Psoas muscle (tissue), 8 donors: ENCODE measurements around the gene ATP5ME. TPM values are rescaled to one million over a fixed set of nuclear protein-coding genes. Genes with fewer than 3 reads are reported as not detected.

ENCODE experiments used
- ATAC-seq, 4 donors: fragments of 200-7000 bp; cut with Tn5 transposase; one replicate each; pipeline ENCODE4 v1.9.1; 2020; ENCODE audit warnings: moderate library complexity in 3 of 4, mild to moderate bottlenecking in 2 of 4
- DNase-seq, 2 donors: peaks; one replicate each; pipeline ENCODE4 v3.0.0-alpha.2; 2020
- H3K27ac ChIP-seq: fragments of 200-600 bp; one replicate; pipeline ENCODE4 v1.8.0; 2022
- H3K27me3 ChIP-seq, 3 donors: fragments of 200-600 bp in 1 of 3; one replicate each; pipeline versions ENCODE4 v1.6.1 to v1.8.0; 2013 to 2022; ENCODE audit warnings: low read length in 2 of 3, mild to moderate bottlenecking in 2 of 3, moderate library complexity in 1 of 3; ENCODE audit not compliant: insufficient read depth in 3 of 3
- H3K36me3 ChIP-seq, 2 donors: fragments of 200-600 bp in 1 of 2; one replicate each; pipeline versions ENCODE4 v1.6.1 to v1.8.0; 2013 to 2022; ENCODE audit warnings: low read depth in 1 of 2, mild to moderate bottlenecking in 1 of 2, moderate library complexity in 1 of 2; ENCODE audit not compliant: insufficient read depth in 1 of 2
- H3K4me1 ChIP-seq: fragments of 200-600 bp; one replicate; pipeline ENCODE4 v1.8.0; 2022
- H3K4me3 ChIP-seq: fragments of 200-600 bp; one replicate; pipeline ENCODE4 v1.8.0; 2022; ENCODE audit warnings: mild to moderate bottlenecking
- H3K9me3 ChIP-seq: fragments of 200-600 bp; one replicate; pipeline ENCODE4 v1.8.0; 2022
- WGBS, 3 donors: extraction: QIAGEN DNeasy Blood & Tissue Kit; methylation state at CpG; one replicate each; pipeline versions ENCODE4 v1.1.6 to v1.1.7; 2013; 5-methylcytosine and 5-hydroxymethylcytosine counted together
- intact Hi-C, 2 donors: fragments of 100-400 bp; cut with DNase I; formaldehyde crosslinking; loops; one replicate each; pipeline versions ENCODE4 v1.11.0 to v1.14.2; 2022
- polyA plus RNA-seq, 3 donors: library from polyadenylated mRNA; stranded (reverse); fragments of 200-250 nt; gene quantifications; one replicate each; pipeline ENCODE4 v1.2.3, GENCODE V29; 2013
- total RNA-seq, 4 donors: library from RNA; stranded (reverse); fragmentation: NEBNext Ultra II Directional in 2 of 4; extraction: Animal tissue kit (Norgen Biotek cat#: 25700) in 2 of 4; gene quantifications; one replicate each; pipeline versions ENCODE4 v1.2.1 to v1.2.4, GENCODE V29; 2021 to 2023
- TF ChIP-seq, protein P1 (sequence below): fragments of 200-600 bp; IDR thresholded peaks from one replicate; pipeline ENCODE4 v1.8.0; 2022; ENCODE audit warnings: antibody characterized with exemption
- donor health status: healthy with polysubstance abuse.
- donor health status: DM: no; HTN: no; CAD: no; lungs with moderate emphysema.
- donor health status: Bipolar disorder and iron deficiency.
- donor health status: healthy.
- donor health status: DM: yes; HTN: yes; CAD: no.
- donor health status: DM: no; HTN: no; CAD: no.
- donor health status: DM: no; HTN: no; CAD: no.
- donor health status: DM: yes; HTN: yes; CAD: no.

Gene ATP5ME
- total and polyA plus RNA-seq, 7 donors: 358 to 712 (median 470) TPM

- ATAC-seq (peak; percentile 90 to 93 (median 92)), DNase-seq (peak; percentile 95 to 97)
- intact Hi-C loops: no loop called here
- H3K27ac ChIP-seq: peak overlapping the region; percentile 92
- no peaks in the 10 kb centered on the region for H3K9me3 ChIP-seq
- no peaks in the 10 kb centered on the region for H3K27me3 ChIP-seq
- TF ChIP-seq, protein P1, sequence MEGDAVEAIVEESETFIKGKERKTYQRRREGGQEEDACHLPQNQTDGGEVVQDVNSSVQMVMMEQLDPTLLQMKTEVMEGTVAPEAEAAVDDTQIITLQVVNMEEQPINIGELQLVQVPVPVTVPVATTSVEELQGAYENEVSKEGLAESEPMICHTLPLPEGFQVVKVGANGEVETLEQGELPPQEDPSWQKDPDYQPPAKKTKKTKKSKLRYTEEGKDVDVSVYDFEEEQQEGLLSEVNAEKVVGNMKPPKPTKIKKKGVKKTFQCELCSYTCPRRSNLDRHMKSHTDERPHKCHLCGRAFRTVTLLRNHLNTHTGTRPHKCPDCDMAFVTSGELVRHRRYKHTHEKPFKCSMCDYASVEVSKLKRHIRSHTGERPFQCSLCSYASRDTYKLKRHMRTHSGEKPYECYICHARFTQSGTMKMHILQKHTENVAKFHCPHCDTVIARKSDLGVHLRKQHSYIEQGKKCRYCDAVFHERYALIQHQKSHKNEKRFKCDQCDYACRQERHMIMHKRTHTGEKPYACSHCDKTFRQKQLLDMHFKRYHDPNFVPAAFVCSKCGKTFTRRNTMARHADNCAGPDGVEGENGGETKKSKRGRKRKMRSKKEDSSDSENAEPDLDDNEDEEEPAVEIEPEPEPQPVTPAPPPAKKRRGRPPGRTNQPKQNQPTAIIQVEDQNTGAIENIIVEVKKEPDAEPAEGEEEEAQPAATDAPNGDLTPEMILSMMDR: no peak
- WGBS, 3 donors: 27 to 41% (median 35%) methylated on average over 35 to 38 of the region's 38 CpGs
- H3K4me1 ChIP-seq: peaks cover 16% of the 10 kb centered on the region
- H3K36me3 ChIP-seq: no peaks in the 10 kb centered on the region
- H3K4me3 ChIP-seq: peak overlapping the region; percentile 66
Observed at GRCh38 chr4:687048-687970, 13.2 kb upstream of the ATP5ME start.

DNA sequence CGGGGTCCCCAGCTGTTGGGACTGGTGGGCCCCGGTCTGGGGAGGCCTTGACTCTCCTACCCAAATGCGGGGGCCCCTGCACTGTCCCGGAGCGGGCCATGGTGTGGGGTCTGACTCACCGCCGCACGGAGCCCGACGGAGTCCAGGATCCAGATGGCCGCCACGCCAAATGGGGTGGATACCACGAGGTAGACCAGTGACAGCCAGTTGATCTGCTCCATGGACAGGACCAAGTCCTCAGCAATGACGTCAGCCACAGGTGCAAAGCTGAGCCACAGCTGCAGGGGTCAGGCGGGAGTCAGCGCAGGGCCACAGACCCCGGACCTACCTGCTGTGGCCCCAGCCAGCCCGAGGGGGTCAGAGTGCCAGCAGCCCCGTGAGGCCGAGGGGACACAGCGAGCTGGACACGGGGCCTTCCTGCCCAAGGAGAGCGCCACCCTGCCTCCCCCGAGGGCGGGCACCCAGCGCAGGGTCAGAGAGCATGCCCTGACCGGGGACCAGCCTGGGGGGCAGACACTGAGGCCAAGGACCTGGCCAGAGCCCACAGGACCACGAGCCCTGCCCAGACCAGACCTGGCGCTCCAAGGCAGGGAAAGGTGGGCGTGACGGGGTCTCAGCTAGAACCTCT lies 12.5 kb upstream of the ATP5ME start:
- H3K27me3 ChIP-seq: no peaks in the 10 kb centered on the region
- TF ChIP-seq, protein P1: no peak
- no peaks in the 10 kb centered on the region for H3K9me3 ChIP-seq
- H3K27ac ChIP-seq: peak overlapping the region; percentile 92
- ATAC-seq (peak in 1 of 4 donors; percentile 2), DNase-seq (peak in 1 of 2 donors; percentile 65)
- H3K4me1 ChIP-seq: peaks cover 16% of the 10 kb centered on the region
- H3K4me3 ChIP-seq: no peak overlapping the region
- H3K36me3 ChIP-seq: no peaks in the 10 kb centered on the region
- WGBS, 3 donors: 83 to 88% (median 83%) methylated on average over 31 of the region's 31 CpGs
- intact Hi-C loops: no loop called here

DNA sequence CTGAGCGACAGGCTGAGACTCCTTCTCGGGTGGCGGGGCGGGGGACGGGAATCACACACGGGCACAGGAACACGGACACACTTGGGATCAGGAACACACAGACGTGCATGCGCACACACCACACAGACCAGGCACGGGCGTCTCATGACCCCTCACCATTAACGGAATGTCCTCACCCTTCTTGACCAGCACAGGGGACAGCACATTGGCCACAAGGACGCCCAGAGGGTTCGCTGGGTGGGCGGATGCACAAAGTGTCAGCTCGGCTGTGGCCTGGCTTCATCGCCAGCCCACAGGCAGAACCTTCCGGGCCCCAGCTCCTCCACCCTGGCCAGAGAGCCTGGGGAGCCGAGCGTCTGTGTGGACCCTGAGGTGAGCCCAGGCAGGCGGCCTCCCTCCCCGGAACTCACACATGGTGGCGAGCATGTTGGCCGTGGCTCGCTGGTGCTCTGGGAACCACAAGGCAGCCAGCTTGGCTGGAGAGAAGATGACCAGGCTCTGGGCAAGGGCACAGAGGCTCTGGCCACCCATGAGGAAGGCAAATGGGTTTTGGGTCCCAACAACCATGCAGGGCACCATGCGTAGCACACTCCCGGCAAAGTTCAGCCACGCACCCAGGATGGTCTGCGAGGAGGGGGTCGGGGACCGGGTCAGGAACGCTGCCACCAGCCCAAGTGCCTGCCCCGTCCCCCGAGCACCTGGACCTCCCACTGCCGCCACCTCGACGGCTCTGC lies 11.8 kb upstream of the ATP5ME start:
- no peak for ATAC-seq
- Histone ChIP-seq H3K27me3 (peaks cover 0 to 3% (median 0%) of the 10 kb centered on the region in 3 donors), H3K36me3 (no peaks in the 10 kb centered on the region), H3K4me1 (peaks cover 16% of the 10 kb centered on the region), H3K4me3 (no peak overlapping the region), H3K27ac (no peak overlapping the region), H3K9me3 (no peaks in the 10 kb centered on the region)
- 86 to 89% (median 88%) methylated on average over 37 of the region's 37 CpGs for WGBS, 3 donors
- peak in 1 of 2 donors; percentile 56 for DNase-seq
- TF ChIP-seq, protein P1: no peak
- intact Hi-C loops: no loop called here

- no peaks in the 10 kb centered on the region for H3K36me3 ChIP-seq
- ATAC-seq: no peak
- intact Hi-C loops: no loop called here
- 71 to 79% (median 72%) methylated on average over 21 of the region's 21 CpGs for WGBS, 3 donors
- no peak overlapping the region for H3K4me3 ChIP-seq
- no peaks in the 10 kb centered on the region for H3K9me3 ChIP-seq
- peaks cover 24% of the 10 kb centered on the region for H3K4me1 ChIP-seq
- H3K27me3 ChIP-seq: peaks cover 0 to 3% (median 0%) of the 10 kb centered on the region in 3 donors
- DNase-seq: no peak
- TF ChIP-seq, protein P1: no peak
- no peak overlapping the region for H3K27ac ChIP-seq
Observed at GRCh38 chr4:684623-685327, 10.7 kb upstream of the ATP5ME start.
